SJSA1 (cell line): Measurements from ENCODE around the gene PRDM16. TPM values are rescaled to one million over a fixed set of nuclear protein-coding genes. Genes with fewer than 3 reads are reported as not detected.

ENCODE experiments used
- DNase-seq, 2 experiments: peaks; one replicate each; pipeline ENCODE4 v3.0.0-alpha.2; 2015 to 2020; ENCODE audit warnings: low spot score in 2 of 2, low read depth in 1 of 2
- H3K27ac ChIP-seq: fragments of 250-450 bp; sonication (Bioruptor Pico); 2 replicates; pipeline ENCODE4 v1.5.1; 2020; ENCODE audit warnings: mild to moderate bottlenecking, moderate library complexity
- H3K27me3 ChIP-seq: fragments of 250-450 bp; sonication (Bioruptor Pico); replicated peaks from 2 replicates; pipeline ENCODE4 v1.5.1; 2020; ENCODE audit warnings: mild to moderate bottlenecking, moderate library complexity
- H3K36me3 ChIP-seq: fragments of 250-450 bp; sonication (Bioruptor Pico); 2 replicates; pipeline ENCODE4 v1.5.1; 2020; ENCODE audit warnings: mild to moderate bottlenecking
- H3K4me1 ChIP-seq: fragments of 250-450 bp; sonication (Bioruptor Pico); replicated peaks from 2 replicates; pipeline ENCODE4 v1.6.1; 2021; ENCODE audit warnings: mild to moderate bottlenecking
- H3K4me3 ChIP-seq: fragments of 250-450 bp; sonication (Bioruptor Pico); 2 replicates; pipeline ENCODE4 v1.5.1; 2020; ENCODE audit warnings: mild to moderate bottlenecking
- H3K9me3 ChIP-seq: fragments of 250-450 bp; sonication (Bioruptor Pico); replicated peaks from 2 replicates; pipeline ENCODE4 v1.5.1; 2020; ENCODE audit warnings: mild to moderate bottlenecking
- total RNA-seq: library from RNA; depleted of rRNA; stranded (reverse); fragments of >200 nt; shearing (Covaris generic); gene quantifications from 2 replicates; pipeline ENCODE4 v1.2.3, GENCODE V29; 2014

PRDM16 gene
- total RNA-seq, 1 experiment from 2014 or later, result 0.05 TPM

DNA sequence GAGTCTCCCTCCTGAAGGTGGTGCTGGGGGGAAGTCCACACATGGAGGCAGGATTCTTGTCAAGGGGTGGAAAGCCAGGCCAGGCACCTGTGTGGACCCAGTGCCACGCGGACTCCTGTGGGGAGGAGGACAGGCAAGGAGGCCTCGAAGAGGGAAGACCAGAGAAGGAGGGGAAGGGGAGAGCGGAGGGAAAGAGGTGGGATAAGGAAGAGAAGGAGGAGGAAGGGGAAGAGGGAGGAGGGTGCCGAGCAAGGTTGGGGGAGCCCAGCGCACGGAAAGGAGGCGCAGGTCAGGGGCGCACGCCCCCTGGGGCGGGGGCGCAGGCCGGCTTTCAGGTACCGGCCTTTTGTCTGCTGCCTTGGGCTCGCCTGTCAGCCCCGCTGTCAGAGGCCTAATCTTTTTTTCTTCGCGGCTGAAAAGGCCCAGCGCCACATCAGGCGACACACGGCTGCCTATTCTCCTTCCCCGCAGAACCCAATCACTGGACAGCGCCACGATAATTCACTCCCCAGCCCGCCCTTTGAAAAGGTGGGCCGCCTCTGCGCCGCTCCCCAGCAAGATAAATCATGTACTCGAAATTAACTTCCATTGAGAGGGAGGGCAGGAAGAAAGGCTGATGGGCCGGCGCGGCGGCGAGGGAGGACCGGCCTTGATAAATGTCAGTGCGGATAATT is 42.5 kb downstream of the PRDM16 start:
- H3K27ac ChIP-seq, result no peak overlapping the region
- no peaks in the 10 kb centered on the region for H3K36me3 ChIP-seq
- no peak for DNase-seq
- H3K4me3 ChIP-seq, result no peak overlapping the region
- no peaks in the 10 kb centered on the region for H3K27me3 ChIP-seq
- peaks cover 4% of the 10 kb centered on the region for H3K9me3 ChIP-seq
- H3K4me1 ChIP-seq, result no peaks in the 10 kb centered on the region

DNA sequence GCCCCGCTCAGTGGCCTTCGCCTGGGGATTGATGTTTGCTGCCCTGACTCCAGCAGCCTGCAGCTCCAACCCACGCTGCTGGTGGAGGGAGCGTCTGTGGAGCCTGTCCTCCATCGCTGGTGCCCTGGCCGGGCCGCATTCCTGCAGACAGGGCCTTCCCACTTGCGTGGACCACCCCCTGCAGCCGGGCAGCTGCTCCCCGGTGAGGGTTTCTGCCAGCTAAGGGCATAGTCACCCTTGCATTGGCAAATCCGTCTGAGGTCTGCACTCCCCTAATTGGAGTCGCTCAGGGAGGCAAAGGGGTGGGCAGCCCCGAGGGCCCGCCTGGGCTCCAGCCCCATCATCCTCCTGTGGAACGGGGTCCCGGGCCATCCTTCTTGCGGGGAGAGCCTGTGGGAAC is 43.5 kb downstream of the PRDM16 start:
- H3K4me1 ChIP-seq, result no peaks in the 10 kb centered on the region
- no peak for DNase-seq

DNA sequence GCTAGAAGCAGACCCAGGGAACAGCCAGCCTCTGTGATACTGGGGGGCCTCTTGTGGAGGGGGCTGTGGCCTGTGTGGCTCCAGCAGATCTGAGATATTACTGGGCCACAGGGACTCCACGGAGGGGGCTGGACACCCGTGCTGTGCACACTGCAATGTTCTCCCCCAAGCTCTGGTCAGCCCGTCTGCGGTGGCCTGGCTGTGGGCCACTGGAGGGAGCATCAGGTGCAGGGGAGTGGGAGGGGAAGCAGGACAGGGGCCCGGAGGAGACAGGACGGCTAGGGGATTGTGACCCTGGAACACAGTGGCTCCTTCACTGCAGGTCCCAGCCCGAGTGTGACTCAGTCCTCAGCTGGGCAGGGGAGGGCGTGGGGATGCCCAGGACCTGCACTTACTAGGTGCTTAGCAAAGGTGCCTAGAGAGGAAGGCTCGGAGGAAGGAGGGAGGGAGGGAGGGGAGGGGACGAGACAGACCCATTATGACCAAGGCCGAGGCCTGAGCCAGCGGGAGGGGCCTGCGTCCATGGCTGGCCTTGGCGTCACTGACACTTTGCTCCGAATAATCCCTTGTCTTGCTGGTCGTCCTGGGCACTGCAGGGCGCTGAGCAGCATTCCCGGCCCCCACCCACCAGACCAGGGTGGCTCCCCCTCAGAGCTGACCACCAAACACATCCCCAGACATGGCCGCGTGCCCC is 44.2 kb downstream of the PRDM16 start:
- Histone ChIP-seq H3K27ac (no peak overlapping the region), H3K9me3 (peaks cover 13% of the 10 kb centered on the region), H3K4me1 (no peaks in the 10 kb centered on the region), H3K36me3 (no peaks in the 10 kb centered on the region), H3K4me3 (no peak overlapping the region), H3K27me3 (no peaks in the 10 kb centered on the region)
- no peak for DNase-seq

More for the DNA sequence above, 43.5 kb downstream of the PRDM16 start:
- Histone ChIP-seq H3K27ac (no peak overlapping the region), H3K4me3 (no peak overlapping the region), H3K36me3 (no peaks in the 10 kb centered on the region), H3K27me3 (no peaks in the 10 kb centered on the region), H3K9me3 (peaks cover 7% of the 10 kb centered on the region)

DNA sequence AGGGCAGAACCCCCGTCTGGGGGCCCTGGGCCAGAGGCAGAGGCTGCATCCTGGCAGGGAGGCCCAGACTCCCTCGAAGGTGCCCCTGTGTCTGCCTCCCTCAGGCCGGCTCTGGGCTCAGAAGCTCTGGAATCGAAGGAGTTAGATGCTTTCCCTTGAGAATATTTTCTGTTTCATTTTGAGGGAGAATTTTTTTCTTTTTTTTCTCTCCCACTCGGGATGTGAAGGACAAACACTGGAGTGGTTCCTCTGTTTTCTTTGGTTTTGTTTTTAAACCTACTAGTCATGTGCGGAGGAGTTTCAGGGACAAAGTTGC is 44.7 kb downstream of the PRDM16 start:
- H3K9me3 ChIP-seq, result peaks cover 13% of the 10 kb centered on the region

DNA sequence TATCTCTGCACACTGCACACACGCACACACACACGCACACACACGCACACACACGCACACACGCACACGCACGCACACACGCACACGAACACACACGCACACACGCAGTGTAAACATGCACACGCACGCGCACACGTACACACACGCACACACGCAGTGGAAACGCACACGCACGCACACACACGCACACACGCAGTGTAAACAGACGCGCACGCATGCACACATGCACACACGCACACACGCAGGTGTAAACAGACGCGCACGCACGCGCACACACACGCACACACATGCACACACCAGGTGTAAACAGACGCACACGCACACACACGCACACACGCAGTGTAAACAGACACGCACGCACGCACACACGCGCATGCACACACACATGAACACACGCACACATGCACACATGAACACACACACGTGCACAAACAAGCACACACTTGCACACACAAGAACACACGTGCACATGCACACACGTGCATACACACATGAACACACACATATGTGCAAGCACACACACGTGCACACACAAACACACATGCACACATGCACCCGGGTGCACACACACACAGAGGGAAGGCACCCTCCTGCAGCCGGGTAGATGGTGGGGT is 45.2 kb downstream of the PRDM16 start:
- Histone ChIP-seq H3K27ac (no peak overlapping the region), H3K4me1 (no peaks in the 10 kb centered on the region), H3K27me3 (no peaks in the 10 kb centered on the region), H3K36me3 (no peaks in the 10 kb centered on the region), H3K9me3 (peaks cover 13% of the 10 kb centered on the region), H3K4me3 (no peak overlapping the region)
- no peak for DNase-seq

More for the DNA sequence above, 44.7 kb downstream of the PRDM16 start:
- Histone ChIP-seq H3K36me3 (no peaks in the 10 kb centered on the region), H3K4me1 (no peaks in the 10 kb centered on the region), H3K4me3 (no peak overlapping the region), H3K27ac (no peak overlapping the region), H3K27me3 (no peaks in the 10 kb centered on the region)
- DNase-seq, result no peak

DNA sequence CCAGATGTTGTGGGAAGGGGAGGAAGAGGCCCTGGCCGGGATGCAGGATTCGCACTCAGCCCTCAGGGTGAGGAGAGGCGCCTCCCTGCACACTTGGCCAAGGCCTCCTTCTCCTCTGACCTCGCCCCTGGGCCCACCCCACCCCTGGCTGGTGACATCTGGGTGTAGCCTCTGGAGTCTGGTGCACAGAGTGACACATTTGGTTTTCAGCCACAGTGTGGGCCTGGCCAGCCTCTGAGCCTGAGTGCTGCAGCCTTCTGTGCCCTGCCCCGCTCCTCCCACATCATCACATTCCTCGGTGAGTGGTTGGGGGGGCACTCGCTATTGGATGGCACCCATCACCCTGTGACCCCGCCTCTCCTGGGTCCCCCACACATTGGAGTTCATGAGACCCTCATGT is 45.8 kb downstream of the PRDM16 start:
- Histone ChIP-seq H3K36me3 (no peaks in the 10 kb centered on the region), H3K4me1 (no peaks in the 10 kb centered on the region), H3K27me3 (no peaks in the 10 kb centered on the region), H3K9me3 (peaks cover 13% of the 10 kb centered on the region), H3K4me3 (no peak overlapping the region), H3K27ac (no peak overlapping the region)
- no peak for DNase-seq

DNA sequence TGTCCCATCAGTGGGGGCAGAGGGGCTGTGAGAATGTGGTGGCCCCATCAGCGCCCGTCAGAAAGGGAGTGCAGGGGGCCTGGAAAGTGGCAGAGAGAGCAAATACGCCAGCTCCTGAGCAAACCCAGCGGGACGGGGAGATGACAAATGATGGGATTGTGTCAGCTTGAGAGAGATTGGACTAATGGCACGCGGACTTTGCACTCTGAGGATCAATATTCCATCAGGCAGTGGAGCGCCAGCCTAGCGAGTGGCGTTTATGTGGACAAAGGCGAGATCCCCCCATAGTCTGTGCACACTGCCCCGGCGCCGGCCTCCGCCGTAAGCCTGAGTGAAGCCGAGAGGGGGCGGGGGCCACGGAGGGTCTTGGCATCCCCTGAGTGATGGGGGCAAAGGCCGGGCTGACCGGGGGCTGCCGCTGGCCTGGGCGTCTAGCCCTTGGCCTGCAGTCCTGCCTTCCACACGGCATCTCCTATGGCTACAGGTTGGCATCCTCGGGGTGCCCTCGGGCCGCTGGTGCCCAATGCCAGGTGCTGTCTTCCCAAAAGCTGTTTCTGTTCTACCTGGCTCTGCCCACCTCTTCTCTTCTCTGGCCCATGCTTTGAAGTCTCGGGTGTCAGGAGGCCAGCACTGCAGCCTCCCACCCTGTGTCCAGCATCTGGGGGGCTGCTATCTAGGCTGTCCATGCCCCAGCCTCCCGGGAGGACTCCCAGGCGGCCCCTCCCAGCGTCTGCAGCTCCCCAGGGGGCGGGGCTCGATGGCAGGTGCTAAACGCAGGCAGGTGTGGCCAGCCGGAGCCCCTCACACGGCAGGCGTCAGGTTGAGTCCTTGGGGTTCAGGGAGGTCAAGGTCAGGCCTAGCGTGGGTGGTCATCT is 46.5 kb downstream of the PRDM16 start:
- peaks cover 13% of the 10 kb centered on the region for H3K9me3 ChIP-seq
- H3K36me3 ChIP-seq, result no peaks in the 10 kb centered on the region
- H3K27ac ChIP-seq, result no peak overlapping the region
- no peaks in the 10 kb centered on the region for H3K27me3 ChIP-seq
- no peak overlapping the region for H3K4me3 ChIP-seq
- no peaks in the 10 kb centered on the region for H3K4me1 ChIP-seq
- DNase-seq, result no peak

DNA sequence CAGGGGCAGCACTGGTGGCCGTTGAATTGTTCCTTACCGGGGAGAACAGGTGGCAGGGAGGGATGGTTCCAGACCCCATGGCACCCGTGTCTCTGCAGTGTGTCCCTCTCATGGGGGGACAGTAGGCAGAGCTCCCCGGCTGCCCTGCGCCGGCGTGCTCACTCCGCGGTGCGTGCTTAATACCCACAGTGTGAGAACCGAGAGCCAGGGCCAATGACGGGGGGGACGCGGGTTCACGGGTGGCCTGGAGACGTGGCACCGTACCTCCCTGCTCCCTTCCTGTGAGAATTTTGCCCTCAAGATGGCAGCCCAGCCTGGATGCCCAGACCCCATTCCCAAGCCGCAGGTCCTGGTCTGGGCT is 47.1 kb downstream of the PRDM16 start:
- Histone ChIP-seq H3K27me3 (no peaks in the 10 kb centered on the region), H3K9me3 (peaks cover 13% of the 10 kb centered on the region), H3K4me1 (no peaks in the 10 kb centered on the region), H3K27ac (no peak overlapping the region), H3K4me3 (no peak overlapping the region), H3K36me3 (no peaks in the 10 kb centered on the region)
- no peak for DNase-seq

DNA sequence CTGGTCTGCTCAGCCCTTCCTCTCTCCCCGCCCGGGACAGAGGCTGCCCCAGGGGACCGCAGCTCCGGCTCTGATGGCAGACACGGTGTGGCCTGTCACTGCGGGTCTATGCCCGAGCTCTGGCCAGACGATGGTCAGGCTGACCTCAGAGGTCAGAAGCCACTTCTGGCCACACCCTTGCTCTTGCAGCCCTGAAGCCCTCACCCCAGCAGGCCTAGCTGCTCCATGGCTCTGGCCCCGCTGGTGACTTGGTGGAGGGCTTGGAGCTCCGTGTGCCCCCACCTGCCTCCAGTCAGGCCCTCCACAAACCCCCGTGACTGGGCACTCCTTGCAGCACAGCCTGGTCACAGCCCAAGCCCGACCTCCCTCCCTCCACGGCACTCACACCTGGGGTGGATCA is 47.6 kb downstream of the PRDM16 start:
- Histone ChIP-seq H3K36me3 (no peaks in the 10 kb centered on the region), H3K4me1 (no peaks in the 10 kb centered on the region), H3K9me3 (peaks cover 13% of the 10 kb centered on the region), H3K4me3 (no peak overlapping the region), H3K27ac (no peak overlapping the region), H3K27me3 (no peaks in the 10 kb centered on the region)
- DNase-seq, result no peak

DNA sequence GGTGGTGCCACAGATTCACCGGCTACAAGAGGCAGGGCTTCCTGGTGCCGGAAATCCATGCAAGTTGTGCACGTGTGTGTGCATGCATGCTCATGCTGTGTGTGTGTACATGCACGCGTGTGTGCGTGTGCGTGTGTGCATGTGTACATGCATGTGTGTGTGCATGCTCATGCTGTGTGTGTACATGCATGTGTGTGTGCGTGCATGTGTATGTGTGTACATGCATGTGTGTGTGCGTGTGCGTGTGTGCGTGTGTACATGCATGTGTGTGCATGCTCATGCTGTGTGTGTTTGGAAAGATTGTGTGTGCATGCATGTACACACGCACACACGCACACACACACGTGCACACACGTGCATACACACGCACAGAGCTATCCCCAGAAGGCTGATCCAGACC is 48.9 kb downstream of the PRDM16 start:
- no peak for DNase-seq
- no peak overlapping the region for H3K27ac ChIP-seq
- H3K9me3 ChIP-seq, result peaks cover 13% of the 10 kb centered on the region
- H3K36me3 ChIP-seq, result no peaks in the 10 kb centered on the region
- H3K4me3 ChIP-seq, result no peak overlapping the region
- H3K4me1 ChIP-seq, result no peaks in the 10 kb centered on the region
- no peaks in the 10 kb centered on the region for H3K27me3 ChIP-seq

DNA sequence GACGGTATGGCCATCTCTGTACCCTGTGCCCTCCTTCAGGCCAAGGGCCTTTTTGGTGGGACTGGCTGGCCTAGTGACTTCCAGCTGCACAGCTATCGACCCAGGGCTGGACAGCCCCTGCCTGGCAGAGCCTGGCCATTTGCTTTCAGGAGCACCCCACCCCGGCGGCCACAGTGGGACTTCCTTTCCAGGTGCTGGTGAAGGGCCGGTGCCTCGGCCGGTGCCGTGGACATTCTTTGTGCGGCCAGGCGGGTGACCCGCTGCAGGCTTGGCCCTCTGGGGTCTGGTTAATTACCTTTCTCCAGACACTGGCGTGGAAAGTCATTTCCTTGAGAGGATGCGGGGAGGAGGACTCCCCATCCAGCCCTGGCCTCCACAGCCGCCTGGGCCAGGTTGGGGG is 50.1 kb downstream of the PRDM16 start:
- Histone ChIP-seq H3K9me3 (peaks cover 13% of the 10 kb centered on the region), H3K4me1 (no peaks in the 10 kb centered on the region), H3K27ac (no peak overlapping the region), H3K4me3 (no peak overlapping the region), H3K27me3 (no peaks in the 10 kb centered on the region), H3K36me3 (no peaks in the 10 kb centered on the region)
- no peak for DNase-seq

DNA sequence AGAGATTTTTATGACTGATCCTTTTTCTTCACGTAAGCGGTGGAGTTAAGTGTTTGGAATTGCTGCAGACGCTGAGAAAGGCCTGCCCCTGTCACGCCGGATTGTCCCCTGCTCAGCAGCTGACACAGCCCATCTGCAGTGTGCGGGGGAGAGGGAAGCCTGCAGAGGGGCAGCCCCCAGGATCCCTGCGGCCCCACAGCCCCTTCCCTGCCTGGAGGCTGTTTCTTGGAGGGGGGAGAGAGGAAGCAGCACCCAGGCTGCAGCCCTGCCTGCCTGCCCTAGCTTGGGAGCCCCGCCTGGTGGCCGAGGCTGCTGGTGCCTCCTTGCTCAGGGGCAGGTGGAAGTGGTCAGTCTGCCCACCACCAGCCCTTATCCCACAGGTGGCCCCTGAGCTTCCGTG is 50.7 kb downstream of the PRDM16 start:
- no peak overlapping the region for H3K27ac ChIP-seq
- no peak for DNase-seq
- no peaks in the 10 kb centered on the region for H3K27me3 ChIP-seq
- no peaks in the 10 kb centered on the region for H3K4me1 ChIP-seq
- no peak overlapping the region for H3K4me3 ChIP-seq
- H3K36me3 ChIP-seq, result no peaks in the 10 kb centered on the region
- H3K9me3 ChIP-seq, result peaks cover 10% of the 10 kb centered on the region

DNA sequence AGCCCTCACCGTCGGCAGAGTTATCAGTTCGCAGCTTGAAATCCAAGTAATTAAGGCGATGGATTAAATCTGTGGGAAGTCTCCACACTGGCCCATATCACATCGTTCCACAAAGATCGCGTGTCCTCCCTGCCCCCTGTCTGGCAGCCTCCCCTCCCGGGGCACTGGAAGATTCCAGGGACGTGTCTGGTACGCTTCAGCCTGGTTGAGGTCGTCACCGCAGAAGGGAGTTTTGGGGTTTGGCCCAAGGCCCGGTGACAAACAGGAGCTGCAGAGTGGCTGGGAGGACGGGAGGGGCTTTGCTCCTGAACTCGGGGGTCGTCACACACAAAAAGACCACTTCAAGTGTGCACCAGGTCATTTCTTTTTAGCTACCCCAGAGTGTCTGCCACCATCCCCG is 51.1 kb downstream of the PRDM16 start:
- no peak for DNase-seq
- no peaks in the 10 kb centered on the region for H3K36me3 ChIP-seq
- peaks cover 10% of the 10 kb centered on the region; the same call in 1 of the 2 replicates for H3K9me3 ChIP-seq
- H3K27me3 ChIP-seq, result no peaks in the 10 kb centered on the region
- no peaks in the 10 kb centered on the region for H3K4me1 ChIP-seq
- H3K4me3 ChIP-seq, result no peak overlapping the region
- no peak overlapping the region for H3K27ac ChIP-seq

DNA sequence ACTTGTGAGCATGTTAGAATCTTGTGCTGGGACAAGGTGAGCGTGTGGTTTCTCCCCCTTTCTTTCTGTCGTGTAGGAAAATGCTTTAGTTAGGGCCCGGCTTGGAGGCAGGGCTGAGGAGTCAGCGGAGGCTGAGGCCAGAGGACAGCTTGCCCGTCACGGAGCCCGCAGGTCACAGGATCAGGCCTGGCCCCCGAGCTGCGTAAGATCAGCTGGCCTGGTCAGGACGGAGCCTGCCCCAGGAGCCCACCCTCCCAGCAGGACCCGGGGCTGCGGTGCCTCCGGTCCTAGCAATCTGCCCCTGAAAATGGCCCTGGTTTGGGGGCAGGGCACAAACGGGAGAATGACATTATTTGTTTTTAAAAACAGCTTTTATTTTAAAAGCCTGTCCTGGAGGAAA is 52.0 kb downstream of the PRDM16 start:
- DNase-seq, result no peak
- Histone ChIP-seq H3K27ac (no peak overlapping the region), H3K27me3 (no peaks in the 10 kb centered on the region), H3K4me3 (no peak overlapping the region), H3K4me1 (no peaks in the 10 kb centered on the region), H3K9me3 (peaks cover 10% of the 10 kb centered on the region; the same call in 1 of the 2 replicates), H3K36me3 (no peaks in the 10 kb centered on the region)
